Spleen (tissue), 11 donors: ENCODE results near the gene SARS1. TPM values are rescaled to one million over a fixed set of nuclear protein-coding genes. Genes with fewer than 3 reads are reported as not detected.

ENCODE experiments used
- DNase-seq: peaks from one replicate; pipeline ENCODE4 v3.0.0-alpha.2; 2020
- H3K27ac ChIP-seq, 8 donors: fragments of 200-600 bp; sonication (generic) in 7 of 8; 1 replicate in 4 of 8; 2 replicates in 4 of 8; pipeline versions ENCODE4 v1.5.0 to v1.8.0; 2016 to 2021; ENCODE audit warnings: inconsistent platforms in 4 of 8, mild to moderate bottlenecking in 4 of 8, moderate library complexity in 1 of 8
- H3K27me3 ChIP-seq, 7 donors: fragments of 200-600 bp; sonication (generic) in 6 of 7; replicated peaks in 1 of 7; 1 replicate in 4 of 7; 2 replicates in 3 of 7; pipeline versions ENCODE4 v1.5.0 to v1.8.0; 2016 to 2021; ENCODE audit warnings: inconsistent platforms in 3 of 7, mild to moderate bottlenecking in 1 of 7
- H3K36me3 ChIP-seq, 6 donors: fragments of 200-600 bp; sonication (generic) in 5 of 6; 1 replicate in 4 of 6; 2 replicates in 2 of 6; pipeline versions ENCODE4 v1.5.0 to v1.8.0; 2016 to 2021; ENCODE audit warnings: inconsistent platforms in 2 of 6
- H3K4me1 ChIP-seq, 6 donors: fragments of 200-600 bp; sonication (generic) in 5 of 6; 1 replicate in 3 of 6; 2 replicates in 3 of 6; pipeline versions ENCODE4 v1.5.0 to v1.8.0; 2016 to 2021; ENCODE audit warnings: inconsistent platforms in 3 of 6
- H3K4me3 ChIP-seq, 8 donors: fragments of 200-600 bp; sonication (generic) in 7 of 8; 1 replicate in 4 of 8; 2 replicates in 4 of 8; pipeline versions ENCODE4 v1.5.0 to v1.8.0; 2016 to 2021; ENCODE audit warnings: inconsistent platforms in 4 of 8, mild to moderate bottlenecking in 4 of 8, moderate library complexity in 2 of 8
- H3K9me3 ChIP-seq, 8 donors: fragments of 200-600 bp; sonication (generic) in 7 of 8; 1 replicate in 4 of 8; 2 replicates in 4 of 8; pipeline versions ENCODE4 v1.5.0 to v1.8.0; 2016 to 2021; ENCODE audit warnings: inconsistent platforms in 4 of 8
- POLR2A ChIP-seq, 3 donors: fragments of 450-650 bp; IDR thresholded peaks; one replicate each; pipeline ENCODE4 v1.5.1; 2017; ENCODE audit warnings: antibody characterized with exemption in 3 of 3, mild to moderate bottlenecking in 1 of 3
- POLR2AphosphoS5 ChIP-seq, 3 donors: sonication (generic); formaldehyde crosslinking; IDR thresholded peaks; one replicate each; pipeline ENCODE4 v1.5.1; 2017; ENCODE audit warnings: antibody characterized with exemption in 3 of 3
- WGBS, 5 donors: extraction: QIAGEN DNeasy Blood & Tissue Kit in 3 of 5; methylation state at CpG; one replicate each; pipeline versions ENCODE4 v1.1.5 to v1.1.7; 2013 to 2018; 5-methylcytosine and 5-hydroxymethylcytosine counted together
- intact Hi-C: fragments of 100-400 bp; cut with DNase I; formaldehyde crosslinking; loops from one replicate; pipeline ENCODE4 v1.15.0; 2023; ENCODE audit warnings: low total_unique reads
- polyA plus RNA-seq, 3 donors: library from polyadenylated mRNA; stranded (reverse); fragments of 200-250 nt; gene quantifications; one replicate each; pipeline ENCODE4 v1.2.1, GENCODE V29; 2013
- total RNA-seq, 7 donors: library from RNA; depleted of rRNA in 3 of 7; stranded (reverse); fragments of >200 nt in 3 of 7; fragmentation: NEBNext Ultra II Directional in 4 of 7; extraction: Animal tissue kit (Norgen Biotek cat#: 25700) in 4 of 7; gene quantifications; one replicate each; pipeline versions ENCODE4 v1.1.0 to v1.2.1, GENCODE V29; 2016 to 2021
- TF ChIP-seq, protein P1 (sequence below), 11 experiments: fragments of 200-600 bp in 7 of 11; fragments of 450-650 bp in 4 of 11; sonication (generic) in 4 of 11; IDR thresholded peaks in 8 of 11; conservative IDR thresholded peaks in 3 of 11; 1 replicate in 7 of 11; 2 replicates in 4 of 11; pipeline versions ENCODE4 v1.4.0 to v1.8.0; 2016 to 2021; ENCODE audit warnings: antibody characterized with exemption in 11 of 11, inconsistent platforms in 4 of 11, mild to moderate bottlenecking in 1 of 11
- donor health status: healthy with polysubstance abuse.
- donor health status: DM: no; HTN: no; CAD: no; lungs with moderate emphysema.
- donor health status: DM: no; HTN: no; CAD: no.
- donor health status: Bipolar disorder and iron deficiency.
- donor health status: healthy.
- donor health status: DM: no; HTN: no; CAD: no.
- donor health status: DM: yes; HTN: yes; CAD: no.

Gene SARS1
- total and polyA plus RNA-seq, 10 donors: 47.2 to 138 (median 99.0) TPM

DNA sequence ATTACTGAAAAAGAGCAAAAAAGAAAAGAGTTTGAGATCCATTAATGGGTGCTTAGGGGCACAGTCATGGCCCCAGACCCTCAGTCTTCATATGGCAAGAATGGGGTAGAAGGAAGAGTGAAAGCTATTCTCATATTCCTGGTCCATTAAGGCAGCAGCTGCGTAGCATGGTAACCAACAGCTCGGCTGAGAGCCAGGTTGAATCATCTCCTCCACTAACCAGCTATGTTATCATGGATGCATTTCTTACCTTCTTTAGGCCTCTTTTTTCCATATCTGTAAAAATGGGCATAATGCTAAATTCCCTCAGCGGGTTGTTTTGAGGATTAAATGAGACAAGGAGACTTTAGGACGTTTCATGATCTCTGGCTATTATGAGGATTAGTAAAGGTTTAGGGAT is 15.0 kb upstream of the SARS1 start:
- no peaks in the 10 kb centered on the region for H3K9me3 ChIP-seq
- no peak for TF ChIP-seq POLR2A (IDR thresholded peaks at IDR 0.05)
- TF ChIP-seq POLR2AphosphoS5 (IDR thresholded peaks at IDR 0.05): no peak
- TF ChIP-seq, protein P1, sequence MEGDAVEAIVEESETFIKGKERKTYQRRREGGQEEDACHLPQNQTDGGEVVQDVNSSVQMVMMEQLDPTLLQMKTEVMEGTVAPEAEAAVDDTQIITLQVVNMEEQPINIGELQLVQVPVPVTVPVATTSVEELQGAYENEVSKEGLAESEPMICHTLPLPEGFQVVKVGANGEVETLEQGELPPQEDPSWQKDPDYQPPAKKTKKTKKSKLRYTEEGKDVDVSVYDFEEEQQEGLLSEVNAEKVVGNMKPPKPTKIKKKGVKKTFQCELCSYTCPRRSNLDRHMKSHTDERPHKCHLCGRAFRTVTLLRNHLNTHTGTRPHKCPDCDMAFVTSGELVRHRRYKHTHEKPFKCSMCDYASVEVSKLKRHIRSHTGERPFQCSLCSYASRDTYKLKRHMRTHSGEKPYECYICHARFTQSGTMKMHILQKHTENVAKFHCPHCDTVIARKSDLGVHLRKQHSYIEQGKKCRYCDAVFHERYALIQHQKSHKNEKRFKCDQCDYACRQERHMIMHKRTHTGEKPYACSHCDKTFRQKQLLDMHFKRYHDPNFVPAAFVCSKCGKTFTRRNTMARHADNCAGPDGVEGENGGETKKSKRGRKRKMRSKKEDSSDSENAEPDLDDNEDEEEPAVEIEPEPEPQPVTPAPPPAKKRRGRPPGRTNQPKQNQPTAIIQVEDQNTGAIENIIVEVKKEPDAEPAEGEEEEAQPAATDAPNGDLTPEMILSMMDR (IDR thresholded peaks at IDR 0.05 in 8 of 11, conservative IDR thresholded peaks at IDR 0.05 in 3 of 11): no peak
- no peaks in the 10 kb centered on the region for H3K27me3 ChIP-seq
- H3K36me3 ChIP-seq: no peaks in the 10 kb centered on the region
- H3K4me1 ChIP-seq: peaks cover 1 to 20% (median 14%) of the 10 kb centered on the region in 6 donors
- no peak overlapping the region for H3K27ac ChIP-seq
- WGBS, 5 donors: 89 to 96% (median 93%) methylated on average over 4 of the region's 4 CpGs
- no peak overlapping the region for H3K4me3 ChIP-seq
- intact Hi-C loops: no loop called here
- no peak for DNase-seq

DNA sequence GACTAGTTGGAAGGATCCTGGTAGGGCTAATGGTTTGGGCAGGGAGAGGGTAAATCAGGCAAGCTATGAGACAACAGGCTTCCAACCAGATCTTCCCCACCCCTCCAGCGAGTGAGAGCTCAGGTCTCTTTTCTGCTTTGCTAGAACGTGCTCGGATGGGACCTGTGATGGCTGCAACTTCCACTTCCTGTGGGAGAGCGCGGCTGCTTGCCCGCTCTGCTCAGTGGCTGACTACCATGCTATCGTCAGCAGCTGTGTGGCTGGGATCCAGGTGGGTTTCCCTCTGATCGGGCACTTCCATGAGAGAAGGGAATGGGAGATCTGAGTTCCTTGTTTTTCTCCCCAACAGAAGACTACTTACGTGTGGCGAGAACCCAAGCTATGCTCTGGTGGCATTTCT is 14.0 kb upstream of the SARS1 start:
- no peaks in the 10 kb centered on the region for H3K27me3 ChIP-seq
- H3K9me3 ChIP-seq: no peaks in the 10 kb centered on the region
- H3K4me1 ChIP-seq: peaks cover 0 to 13% (median 8%) of the 10 kb centered on the region in 6 donors
- H3K27ac ChIP-seq: no peak overlapping the region
- WGBS, 5 donors: 32 to 46% (median 39%) methylated on average over 10 of the region's 10 CpGs
- TF ChIP-seq, protein P1 (IDR thresholded peaks at IDR 0.05 in 8 of 11, conservative IDR thresholded peaks at IDR 0.05 in 3 of 11): no peak
- TF ChIP-seq POLR2A (IDR thresholded peaks at IDR 0.05) (no peak), POLR2AphosphoS5 (IDR thresholded peaks at IDR 0.05) (no peak)
- no peak overlapping the region for H3K4me3 ChIP-seq
- no peaks in the 10 kb centered on the region for H3K36me3 ChIP-seq
- intact Hi-C loops: no loop called here
- DNase-seq: no peak

DNA sequence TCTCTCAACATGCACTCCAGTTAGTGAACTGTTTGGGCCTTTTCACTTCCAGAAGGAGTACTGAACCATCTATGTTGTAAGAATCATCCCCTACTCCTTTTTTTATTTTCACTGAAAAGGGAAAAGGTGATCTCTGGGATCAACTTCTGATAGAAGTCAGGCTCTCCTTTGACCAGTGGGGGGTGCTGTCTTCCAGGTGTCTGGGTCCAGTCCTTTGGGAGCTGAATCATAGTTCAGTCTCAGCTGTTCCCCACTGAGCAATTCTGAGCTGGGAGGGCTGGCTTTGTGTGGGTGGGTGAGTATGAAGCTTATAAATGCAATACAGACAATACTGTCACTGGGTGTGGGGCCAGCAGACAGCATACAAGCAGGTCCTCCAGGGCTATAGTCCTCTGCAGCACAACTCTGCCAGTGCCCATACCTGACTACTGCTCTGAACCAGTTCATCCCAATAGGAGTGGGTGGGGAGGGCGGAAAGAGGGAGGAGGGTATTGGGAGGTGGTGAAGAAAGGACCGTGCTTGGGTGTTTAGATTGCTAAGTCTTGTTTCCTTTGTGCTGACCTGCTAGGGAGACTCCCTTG is 12.5 kb upstream of the SARS1 start:
- DNase-seq: no peak
- no peaks in the 10 kb centered on the region for H3K36me3 ChIP-seq
- H3K4me3 ChIP-seq: no peak overlapping the region
- no peak overlapping the region for H3K27ac ChIP-seq
- H3K27me3 ChIP-seq: no peaks in the 10 kb centered on the region
- intact Hi-C loops: no loop called here
- 61 to 75% (median 70%) methylated on average over 2 of the region's 2 CpGs for WGBS, 5 donors
- H3K9me3 ChIP-seq: no peaks in the 10 kb centered on the region
- peaks cover 0 to 13% (median 8%) of the 10 kb centered on the region in 6 donors for H3K4me1 ChIP-seq
- TF ChIP-seq POLR2A (IDR thresholded peaks at IDR 0.05) (no peak), POLR2AphosphoS5 (IDR thresholded peaks at IDR 0.05) (no peak)
- TF ChIP-seq, protein P1 (IDR thresholded peaks at IDR 0.05 in 8 of 11, conservative IDR thresholded peaks at IDR 0.05 in 3 of 11): peak in 5 of 11 experiments; percentile 30 to 46 (median 36)

DNA sequence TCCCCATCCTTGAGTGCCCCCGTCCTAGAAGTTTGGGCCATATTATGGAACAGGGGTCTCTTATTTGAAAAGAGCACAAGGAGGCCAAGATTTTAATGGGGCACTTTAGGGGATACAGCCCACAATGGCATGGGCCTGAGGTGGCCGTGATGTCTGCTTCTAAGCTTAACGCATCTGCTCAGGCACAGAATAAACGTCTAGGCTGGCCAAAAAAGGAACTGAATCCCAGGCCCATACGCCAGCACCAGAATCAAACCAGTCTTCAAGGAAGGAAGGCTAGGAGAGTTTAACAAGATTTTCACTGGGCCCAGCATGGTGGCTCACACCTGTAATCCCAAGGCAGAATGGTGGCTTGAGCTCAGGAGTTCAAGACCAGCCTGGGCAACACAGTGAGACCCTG is 9.2 kb upstream of the SARS1 start:
- WGBS, 5 donors: 47 to 58% (median 53%) methylated on average over 5 of the region's 5 CpGs
- Histone ChIP-seq H3K27me3 (no peaks in the 10 kb centered on the region), H3K4me1 (peaks cover 0 to 7% (median 5%) of the 10 kb centered on the region in 6 donors), H3K27ac (no peak overlapping the region), H3K36me3 (no peaks in the 10 kb centered on the region), H3K4me3 (no peak overlapping the region), H3K9me3 (no peaks in the 10 kb centered on the region)
- no peak for DNase-seq
- TF ChIP-seq POLR2AphosphoS5 (IDR thresholded peaks at IDR 0.05) (no peak), POLR2A (IDR thresholded peaks at IDR 0.05) (no peak)
- TF ChIP-seq, protein P1 (IDR thresholded peaks at IDR 0.05 in 8 of 11, conservative IDR thresholded peaks at IDR 0.05 in 3 of 11): no peak
- intact Hi-C loops: no loop called here
